ENCODE results near the gene USP48. TPM values are rescaled to one million over a fixed set of nuclear protein-coding genes. Genes with fewer than 3 reads are reported as not detected.
"Not testable (repeated sequence)": the region's sequence is repeated elsewhere in the genome, so short reads cannot be mapped to it uniquely, and the experiment has no call there.

USP48 gene
- total RNA-seq, 2 donors from 2014 or later, result 47.1 to 51.3 TPM

GRCh38 chr1:21781815-21782348 is 1.1 kb downstream of the USP48 start:
- peak overlapping the region; percentile 95 for H3K4me3 ChIP-seq
- DNase-seq, result peak; percentile 41
- H3K4me1 ChIP-seq, result no peaks in the 10 kb centered on the region
- intact Hi-C loops (cut with DNase I), result no loop called here
- peak overlapping the region; percentile 100 for H3K27ac ChIP-seq
- no peaks in the 10 kb centered on the region for H3K9me3 ChIP-seq
- H3K27me3 ChIP-seq, result no peaks in the 10 kb centered on the region
- peak overlapping the region; percentile 84 to 99 for H3K9ac ChIP-seq (ENCODE audit: low read depth in 2 of 2, low read length in 2 of 2)
- TF ChIP-seq CTCF (IDR thresholded peaks at IDR 0.05), result no peak
- H3K36me3 ChIP-seq, result no peaks in the 10 kb centered on the region

- Histone ChIP-seq H3K36me3 (no peaks in the 10 kb centered on the region), H3K9me3 (no peaks in the 10 kb centered on the region), H3K27me3 (no peaks in the 10 kb centered on the region), H3K27ac (peak overlapping the region; percentile 37), H3K9ac (ENCODE audit: low read depth in 2 of 2, low read length in 2 of 2) (no peak overlapping the region), H3K4me3 (no peak overlapping the region), H3K4me1 (no peaks in the 10 kb centered on the region)
- no peak for DNase-seq
- intact Hi-C loops (cut with DNase I), result no loop called here
- no peak for TF ChIP-seq CTCF (IDR thresholded peaks at IDR 0.05)
Observed at GRCh38 chr1:21779613-21780521, 3.1 kb downstream of the USP48 start.

GRCh38 chr1:21778405-21778727 is 4.6 kb downstream of the USP48 start:
- intact Hi-C loops (cut with DNase I), result no loop called here
- no peak for DNase-seq

GRCh38 chr1:21776925-21777324 is 6.0 kb downstream of the USP48 start:
- H3K9ac ChIP-seq (ENCODE audit: low read depth in 2 of 2, low read length in 2 of 2); H3K9me3 ChIP-seq; DNase-seq; H3K4me3 ChIP-seq; H3K36me3 ChIP-seq; H3K27me3 ChIP-seq; intact Hi-C loops (cut with DNase I); H3K4me1 ChIP-seq; H3K27ac ChIP-seq: not testable (repeated sequence)

More at GRCh38 chr1:21778405-21778727, 4.6 kb downstream of the USP48 start:
- H3K9me3 ChIP-seq, result no peaks in the 10 kb centered on the region
- no peaks in the 10 kb centered on the region for H3K36me3 ChIP-seq
- H3K9ac ChIP-seq (ENCODE audit: low read depth in 2 of 2, low read length in 2 of 2), result no peak overlapping the region
- H3K27me3 ChIP-seq, result no peaks in the 10 kb centered on the region
- no peak overlapping the region for H3K27ac ChIP-seq
- H3K4me3 ChIP-seq, result no peak overlapping the region
- TF ChIP-seq CTCF (IDR thresholded peaks at IDR 0.05), result no peak
- no peaks in the 10 kb centered on the region for H3K4me1 ChIP-seq

- H3K27ac ChIP-seq, result no peak overlapping the region
- no peak for TF ChIP-seq CTCF (IDR thresholded peaks at IDR 0.05)
- intact Hi-C loops (cut with DNase I), result no loop called here
Observed at GRCh38 chr1:21775985-21776562, 6.9 kb downstream of the USP48 start.

GRCh38 chr1:21775550-21775914 is 7.4 kb downstream of the USP48 start:
- H3K4me3 ChIP-seq, result no peak overlapping the region
- no peak for TF ChIP-seq CTCF (IDR thresholded peaks at IDR 0.05)
- no peaks in the 10 kb centered on the region for H3K9me3 ChIP-seq
- no peaks in the 10 kb centered on the region for H3K4me1 ChIP-seq
- no peak overlapping the region for H3K9ac ChIP-seq (ENCODE audit: low read depth in 2 of 2, low read length in 2 of 2)
- H3K27me3 ChIP-seq, result no peaks in the 10 kb centered on the region
- intact Hi-C loops (cut with DNase I), result no loop called here
- no peak overlapping the region for H3K27ac ChIP-seq
- no peaks in the 10 kb centered on the region for H3K36me3 ChIP-seq
- DNase-seq, result no peak

More at GRCh38 chr1:21775985-21776562, 6.9 kb downstream of the USP48 start:
- no peak overlapping the region for H3K4me3 ChIP-seq
- H3K9me3 ChIP-seq, result no peaks in the 10 kb centered on the region
- no peak overlapping the region for H3K9ac ChIP-seq (ENCODE audit: low read depth in 2 of 2, low read length in 2 of 2)
- H3K36me3 ChIP-seq, result no peaks in the 10 kb centered on the region
- no peaks in the 10 kb centered on the region for H3K27me3 ChIP-seq
- DNase-seq, result no peak
- no peaks in the 10 kb centered on the region for H3K4me1 ChIP-seq
